GM21447 (cell line): ENCODE data around the gene LFNG.

ENCODE experiments used
- ATAC-seq: cut with Tn5 transposase; IDR thresholded peaks from one replicate; pipeline ENCODE4 v1.9.1; 2021; ENCODE audit not compliant: unreplicated experiment

Gene LFNG

DNA sequence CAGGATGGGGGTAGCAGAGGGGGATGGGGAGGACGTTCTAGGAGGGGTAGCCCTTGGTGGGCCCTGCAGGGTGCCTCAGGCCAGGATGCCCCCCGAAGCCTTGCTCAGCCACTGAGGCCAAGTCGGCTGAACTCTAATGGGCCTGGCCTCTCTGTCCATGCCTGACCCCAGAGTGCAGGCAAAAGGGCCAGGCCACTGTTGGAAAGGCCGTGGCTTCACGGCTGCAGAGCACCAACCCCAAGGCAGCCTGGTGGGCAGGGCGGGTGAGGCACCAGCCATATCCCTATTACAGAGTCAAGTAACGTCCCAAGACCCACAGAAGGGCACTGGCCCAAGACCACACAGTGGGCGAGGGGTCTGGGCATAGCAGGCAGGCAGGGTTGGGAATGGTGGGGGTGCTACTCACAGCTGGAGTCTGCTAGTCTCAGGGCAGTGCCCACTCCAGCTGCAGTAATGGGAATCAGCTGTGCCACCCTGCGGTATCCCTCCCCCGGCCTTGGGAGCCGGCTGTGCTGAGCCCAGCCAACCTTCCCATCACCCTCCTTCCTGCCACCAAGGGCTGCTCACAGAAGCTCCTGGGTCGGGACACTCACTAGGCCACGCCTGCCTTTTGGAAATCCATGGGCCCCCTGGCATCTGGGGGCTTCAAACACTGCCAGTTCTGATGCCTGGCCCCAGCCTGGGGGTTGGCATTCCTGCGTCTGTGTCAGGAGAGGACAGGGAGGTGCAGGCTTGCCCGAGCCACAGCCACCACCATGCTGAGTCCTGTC, 4.0 kb upstream of the LFNG start:
- no peak for ATAC-seq

DNA sequence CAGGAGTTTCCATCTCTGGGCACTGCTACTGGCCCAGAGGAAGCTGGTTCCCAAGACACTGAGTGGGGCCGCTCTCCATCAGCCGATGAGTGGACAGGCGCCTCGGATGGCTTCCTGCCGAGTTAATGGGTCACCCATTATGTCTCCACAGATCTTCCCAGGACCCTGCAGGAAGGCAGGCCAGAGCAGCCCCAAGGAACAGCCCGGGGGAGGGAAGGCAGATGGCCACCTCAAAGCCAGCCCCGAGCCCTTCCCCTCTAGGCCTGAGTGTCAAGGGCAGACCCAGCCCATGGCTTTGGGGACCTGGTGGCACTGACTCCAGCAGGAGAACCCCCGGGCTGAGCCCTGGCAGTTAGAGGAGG, 3.4 kb upstream of the LFNG start:
- ATAC-seq, result no peak

DNA sequence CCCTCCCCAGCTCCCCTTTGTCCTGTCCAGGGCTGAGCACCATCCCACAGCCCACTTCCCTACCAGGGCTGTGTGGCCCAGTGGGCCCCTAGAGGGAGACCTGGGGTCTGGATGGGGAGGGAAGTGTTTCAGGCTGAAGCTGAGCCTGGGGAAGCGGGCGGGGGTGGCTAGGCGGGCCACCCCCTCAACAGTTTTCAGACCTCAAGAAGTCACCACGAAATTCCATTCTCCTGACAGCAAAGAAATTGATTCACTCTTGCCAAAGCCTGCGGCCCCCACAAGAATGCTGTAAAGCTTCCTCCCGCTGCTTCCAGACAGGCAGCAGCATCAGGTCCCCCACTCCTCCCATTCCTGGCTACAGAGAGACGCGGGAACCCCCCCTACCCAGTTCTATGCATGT, 2.5 kb upstream of the LFNG start:
- no peak for ATAC-seq

DNA sequence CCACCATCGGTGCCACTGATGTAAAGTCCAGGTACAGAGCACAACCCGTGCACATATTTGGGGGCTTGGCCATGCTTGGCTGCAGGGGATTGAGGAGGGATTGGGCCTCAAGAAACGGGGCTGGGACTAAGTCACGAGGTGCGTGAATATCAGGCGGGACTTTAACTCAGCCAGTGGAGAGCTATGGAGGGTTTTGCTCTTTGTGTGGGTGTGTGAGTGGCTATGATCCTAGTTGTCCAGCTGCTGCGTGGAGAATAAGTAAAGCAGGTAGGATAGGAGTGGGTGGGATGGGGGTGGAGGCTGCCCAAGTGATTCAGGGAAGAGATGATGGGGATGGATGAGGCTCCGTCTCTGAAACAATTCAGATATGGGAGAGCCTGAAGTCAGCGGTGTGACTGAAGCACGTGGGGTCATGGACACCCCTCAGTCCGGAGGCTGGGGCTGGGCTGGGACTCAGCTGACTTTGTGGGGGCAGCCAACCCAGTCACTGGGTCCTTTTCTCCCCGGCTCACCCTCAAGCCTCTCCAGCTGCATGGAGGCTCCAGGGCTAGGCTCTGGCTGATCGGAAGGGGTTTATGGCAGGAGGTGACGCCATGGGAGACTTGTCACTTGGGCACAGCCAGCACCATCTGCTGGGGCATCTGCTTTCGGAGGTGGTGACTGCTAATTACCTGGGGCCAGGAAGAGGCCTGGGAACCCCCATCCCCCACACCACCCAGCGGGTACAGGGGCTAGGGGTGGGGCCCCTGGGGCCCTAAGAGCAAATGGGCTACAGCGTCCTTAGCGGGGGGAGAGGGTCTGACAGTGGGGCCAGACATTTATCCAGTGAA, 1.7 kb upstream of the LFNG start:
- ATAC-seq, result no peak

DNA sequence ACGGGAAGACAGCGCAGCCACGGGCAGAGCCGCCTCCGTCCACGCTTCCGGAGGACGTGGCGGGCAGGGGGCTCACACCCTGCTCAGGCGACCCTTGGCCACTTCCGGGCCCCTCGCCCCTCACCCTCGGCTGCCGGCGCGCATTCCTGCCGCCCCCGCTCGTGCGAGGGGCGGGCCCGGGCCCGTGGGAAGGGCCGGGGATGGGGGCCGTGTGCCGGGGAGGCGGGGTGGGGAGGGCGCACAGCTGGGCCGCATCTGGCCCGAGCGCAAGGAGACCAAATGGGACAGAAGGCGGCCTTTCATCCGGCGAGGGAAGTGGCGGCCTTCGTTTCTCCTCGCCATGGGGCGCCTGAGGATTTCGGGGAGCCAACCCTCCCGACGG, 846 bp upstream of the LFNG start:
- no peak for ATAC-seq

DNA sequence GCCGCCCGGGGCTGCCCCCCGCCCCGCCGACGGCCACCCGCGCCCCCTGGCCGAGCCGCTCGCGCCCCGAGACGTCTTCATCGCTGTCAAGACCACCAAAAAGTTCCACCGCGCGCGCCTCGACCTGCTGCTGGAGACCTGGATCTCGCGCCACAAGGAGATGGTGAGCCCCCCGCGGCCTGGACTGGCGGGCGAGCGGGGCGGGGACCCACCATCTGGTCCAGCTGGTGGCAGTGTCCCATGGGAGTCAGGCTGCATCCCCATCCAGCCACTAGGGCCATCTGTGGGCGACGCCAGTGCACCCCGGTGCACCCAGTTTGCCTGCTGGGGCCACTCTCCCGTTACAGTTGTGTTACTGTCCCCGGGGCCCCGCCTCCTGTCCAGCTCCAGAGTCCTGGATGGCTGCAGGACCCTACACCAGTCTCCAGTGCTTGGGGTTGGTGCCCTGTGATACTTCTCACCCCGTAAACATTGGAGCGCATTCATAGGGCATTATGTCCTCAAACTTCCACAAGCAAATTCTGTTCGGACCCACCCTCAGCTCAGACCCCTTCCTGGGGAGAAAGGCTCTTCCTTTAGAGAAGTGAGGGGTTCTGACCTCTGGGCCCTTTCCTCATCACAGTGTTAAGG, 672 bp downstream of the LFNG start:
- peak; percentile 4 for ATAC-seq

DNA sequence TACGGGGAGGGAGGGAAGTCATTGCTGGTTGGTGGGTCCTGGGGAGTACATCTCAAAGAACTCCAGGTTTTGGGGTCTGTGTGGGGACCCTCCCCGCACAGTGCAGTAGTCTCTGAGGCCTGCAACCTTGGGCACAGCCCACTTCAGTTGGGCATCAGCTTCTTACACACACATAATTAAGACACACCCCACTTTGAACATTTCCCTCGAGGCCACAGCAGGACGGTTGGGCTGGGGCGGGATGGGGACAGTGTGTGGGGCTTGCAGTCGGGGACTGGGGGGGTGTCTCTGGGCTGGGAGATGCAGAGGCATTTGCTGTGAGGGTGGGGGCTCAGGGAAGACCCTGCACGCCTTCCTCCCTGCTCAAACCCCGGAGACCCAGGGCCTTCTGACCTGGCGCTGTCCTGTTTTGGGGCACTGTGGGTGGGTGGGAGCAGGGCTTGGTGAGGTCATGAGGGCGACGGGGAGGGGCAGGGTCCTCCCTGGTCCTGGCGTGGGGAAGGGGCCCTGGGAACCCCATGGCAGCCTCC, 1.3 kb downstream of the LFNG start:
- ATAC-seq, result no peak

DNA sequence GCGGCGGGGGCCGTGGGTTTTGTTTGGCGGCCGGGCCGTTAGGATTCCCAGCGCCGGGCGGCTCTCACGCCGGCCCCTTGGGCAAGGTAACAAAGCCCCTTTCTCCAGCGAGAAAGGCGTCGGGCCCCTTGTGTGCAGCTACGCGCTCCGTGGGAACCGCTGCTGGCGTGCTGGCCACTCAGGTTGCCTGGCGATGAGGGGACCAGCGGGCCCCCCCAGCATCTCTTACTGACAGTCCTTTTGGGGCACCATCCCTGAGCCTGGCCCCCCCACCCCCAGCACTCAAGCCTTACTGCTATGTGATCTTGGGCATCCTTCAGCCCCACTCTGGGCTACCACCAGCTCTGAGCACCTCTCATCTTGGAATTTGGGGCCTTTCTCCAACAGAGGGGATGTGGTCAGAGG, 1.8 kb downstream of the LFNG start:
- no peak for ATAC-seq

DNA sequence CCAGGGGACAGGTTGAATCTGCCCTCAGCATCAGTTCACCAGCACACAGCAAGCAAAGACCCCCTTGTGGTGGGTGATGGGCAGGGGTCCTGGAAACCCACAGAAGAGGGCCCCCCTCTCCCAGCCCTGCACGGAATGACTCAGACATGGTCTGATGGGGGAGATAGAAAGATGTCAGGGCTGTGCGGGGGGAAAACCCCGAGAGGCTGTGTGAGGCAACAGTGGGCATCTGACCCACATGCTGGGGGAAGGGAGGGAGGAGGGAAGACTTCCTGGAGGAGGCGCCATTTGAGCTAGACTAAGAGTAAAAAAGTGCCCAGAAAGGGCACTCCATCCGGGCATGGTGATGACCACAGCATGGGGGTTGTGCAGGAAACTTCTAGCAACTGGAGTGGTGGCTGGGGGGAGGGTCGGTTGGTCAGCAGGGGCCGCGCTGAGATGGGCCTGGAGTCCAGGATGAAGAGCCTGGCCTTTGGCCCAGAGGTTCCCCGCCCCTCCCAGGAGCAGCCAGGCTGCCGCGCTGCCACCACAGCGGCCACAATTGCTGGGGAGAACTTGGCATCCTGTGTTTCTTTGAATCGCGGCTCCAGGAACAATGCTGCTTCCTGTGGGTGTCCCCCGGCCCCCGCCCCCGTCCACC, 2.5 kb downstream of the LFNG start:
- no peak for ATAC-seq

DNA sequence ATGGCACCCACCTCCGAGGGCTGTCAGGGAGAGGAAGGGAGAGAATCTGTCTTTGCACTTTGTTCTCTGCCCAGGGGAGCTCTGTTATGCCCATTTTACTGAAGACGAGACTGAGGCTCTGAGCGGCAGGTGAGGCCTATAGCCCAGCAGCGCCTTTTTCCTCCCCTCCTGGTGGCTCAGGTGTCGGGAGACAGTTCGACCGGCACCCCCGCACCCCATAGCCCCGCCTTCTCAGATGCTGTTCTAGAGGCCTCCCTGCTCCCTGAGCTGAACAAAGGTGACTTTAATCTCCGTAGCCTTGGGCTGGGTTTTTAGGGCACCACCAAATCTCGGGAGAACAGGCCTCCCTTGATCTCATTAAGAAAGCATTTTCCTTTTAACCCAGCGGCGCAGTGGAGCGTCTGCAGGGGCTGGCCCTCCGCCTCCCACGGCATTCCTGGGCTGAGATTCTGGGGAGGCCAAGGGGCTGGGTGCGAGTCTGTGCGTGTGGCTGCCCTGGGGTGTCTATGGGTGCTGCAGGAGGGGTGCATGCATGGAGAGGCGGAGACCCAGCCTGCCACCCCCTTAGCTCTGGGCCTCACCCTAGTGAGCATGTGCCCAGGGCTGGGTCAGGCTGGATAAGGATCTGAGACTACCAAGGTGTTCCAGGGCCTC, 3.3 kb downstream of the LFNG start:
- no peak for ATAC-seq

DNA sequence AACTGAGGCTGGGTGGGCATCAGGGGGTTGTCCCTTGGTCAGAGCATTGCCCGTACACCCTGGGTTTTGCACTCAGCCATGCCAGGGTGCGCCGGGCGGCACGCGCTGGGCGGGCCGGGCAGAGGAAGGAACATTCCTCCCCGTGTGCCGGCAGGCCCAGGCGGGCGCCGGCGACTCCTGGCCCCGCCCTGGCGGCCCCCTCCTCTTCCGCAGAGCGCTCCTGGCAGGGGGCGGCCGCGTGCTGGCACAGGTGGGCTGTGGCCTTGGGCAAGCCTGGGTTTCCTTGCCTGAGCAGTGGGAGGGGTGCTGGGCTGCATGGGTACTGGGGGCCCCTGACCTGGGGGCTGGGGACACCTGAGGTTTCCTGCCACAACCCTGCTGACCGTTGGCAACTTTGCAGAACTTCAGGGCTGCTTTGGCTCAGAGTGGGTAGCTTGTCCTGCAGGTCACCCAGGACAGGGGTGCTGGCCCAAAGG, 3.9 kb downstream of the LFNG start:
- ATAC-seq, result no peak

DNA sequence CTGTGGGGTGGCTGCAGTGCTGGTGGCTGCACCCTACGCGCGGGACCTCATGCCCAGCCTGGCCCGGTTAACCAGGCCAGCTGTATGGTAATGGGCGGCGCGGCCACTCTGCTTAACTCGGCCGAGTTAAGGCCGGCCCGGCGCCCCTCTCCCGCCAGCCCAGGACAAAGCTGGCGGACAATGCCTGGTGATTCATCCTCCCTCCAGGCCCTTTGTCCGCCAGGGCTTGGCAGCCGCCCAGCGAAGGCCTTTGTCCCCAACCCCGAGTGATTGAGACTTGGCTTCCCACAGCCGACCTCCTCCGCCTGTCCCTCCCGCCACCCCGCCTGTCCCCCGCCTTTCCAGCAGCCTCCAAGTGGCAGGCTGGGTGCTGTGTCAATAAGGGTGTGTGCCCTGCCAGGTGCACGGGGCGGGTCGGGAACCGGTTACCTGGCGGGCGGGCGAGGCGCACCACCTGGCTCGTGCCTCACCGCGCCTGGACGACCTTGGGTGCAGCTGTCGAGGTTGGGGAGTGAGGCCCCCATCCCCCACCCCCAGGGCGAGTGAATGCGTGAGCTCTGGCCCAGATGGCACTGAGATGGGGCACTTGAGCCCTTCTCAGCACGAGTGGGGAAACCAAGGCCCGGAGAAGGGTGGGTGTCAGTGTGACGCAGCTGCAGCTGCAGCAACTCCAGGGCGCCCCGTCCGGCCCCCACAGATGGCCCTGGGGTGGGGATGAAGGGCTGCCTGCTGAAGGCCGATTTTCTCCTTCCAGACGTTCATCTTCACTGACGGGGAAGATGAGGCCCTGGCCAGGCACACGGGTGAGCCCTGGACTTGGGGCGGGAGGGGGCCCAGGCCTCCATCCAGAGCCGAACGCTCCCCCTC, 4.6 kb downstream of the LFNG start:
- no peak for ATAC-seq

DNA sequence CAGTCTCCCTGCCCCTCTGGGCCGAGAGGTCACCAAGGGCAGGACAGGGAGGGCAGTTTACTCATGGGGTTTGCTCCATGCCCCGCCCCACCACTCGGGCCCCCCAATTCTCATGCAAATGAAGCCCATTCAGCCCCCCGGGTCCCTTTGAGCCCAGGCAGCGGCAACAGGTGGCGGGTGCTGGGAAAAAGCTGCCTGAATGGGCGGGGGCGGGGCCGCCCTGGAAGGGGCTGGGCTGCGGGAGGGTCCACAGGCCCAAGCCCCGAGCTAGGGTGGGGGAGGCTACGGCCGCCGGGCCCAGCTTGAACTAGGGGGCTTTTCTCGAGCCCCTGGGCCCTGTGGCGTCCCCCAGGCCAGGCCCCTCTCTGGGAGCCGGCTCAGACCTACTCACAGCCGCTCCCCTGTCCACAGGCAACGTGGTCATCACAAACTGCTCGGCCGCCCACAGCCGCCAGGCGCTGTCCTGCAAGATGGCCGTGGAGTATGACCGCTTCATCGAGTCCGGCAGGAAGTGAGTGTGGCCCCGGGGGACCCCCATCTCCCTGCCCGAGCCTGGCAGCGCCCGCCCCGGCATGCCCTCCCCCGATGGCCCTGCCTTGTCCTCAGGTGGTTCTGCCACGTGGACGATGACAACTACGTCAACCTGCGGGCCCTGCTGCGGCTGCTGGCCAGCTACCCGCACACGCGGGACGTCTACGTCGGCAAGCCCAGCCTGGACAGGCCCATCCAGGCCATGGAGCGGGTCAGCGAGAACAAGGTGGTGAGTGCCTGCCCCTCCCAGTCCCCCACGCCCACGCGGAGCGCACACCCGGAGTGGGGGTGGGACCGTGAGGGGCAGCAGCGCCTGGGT, 5.5 kb downstream of the LFNG start:
- no peak for ATAC-seq

DNA sequence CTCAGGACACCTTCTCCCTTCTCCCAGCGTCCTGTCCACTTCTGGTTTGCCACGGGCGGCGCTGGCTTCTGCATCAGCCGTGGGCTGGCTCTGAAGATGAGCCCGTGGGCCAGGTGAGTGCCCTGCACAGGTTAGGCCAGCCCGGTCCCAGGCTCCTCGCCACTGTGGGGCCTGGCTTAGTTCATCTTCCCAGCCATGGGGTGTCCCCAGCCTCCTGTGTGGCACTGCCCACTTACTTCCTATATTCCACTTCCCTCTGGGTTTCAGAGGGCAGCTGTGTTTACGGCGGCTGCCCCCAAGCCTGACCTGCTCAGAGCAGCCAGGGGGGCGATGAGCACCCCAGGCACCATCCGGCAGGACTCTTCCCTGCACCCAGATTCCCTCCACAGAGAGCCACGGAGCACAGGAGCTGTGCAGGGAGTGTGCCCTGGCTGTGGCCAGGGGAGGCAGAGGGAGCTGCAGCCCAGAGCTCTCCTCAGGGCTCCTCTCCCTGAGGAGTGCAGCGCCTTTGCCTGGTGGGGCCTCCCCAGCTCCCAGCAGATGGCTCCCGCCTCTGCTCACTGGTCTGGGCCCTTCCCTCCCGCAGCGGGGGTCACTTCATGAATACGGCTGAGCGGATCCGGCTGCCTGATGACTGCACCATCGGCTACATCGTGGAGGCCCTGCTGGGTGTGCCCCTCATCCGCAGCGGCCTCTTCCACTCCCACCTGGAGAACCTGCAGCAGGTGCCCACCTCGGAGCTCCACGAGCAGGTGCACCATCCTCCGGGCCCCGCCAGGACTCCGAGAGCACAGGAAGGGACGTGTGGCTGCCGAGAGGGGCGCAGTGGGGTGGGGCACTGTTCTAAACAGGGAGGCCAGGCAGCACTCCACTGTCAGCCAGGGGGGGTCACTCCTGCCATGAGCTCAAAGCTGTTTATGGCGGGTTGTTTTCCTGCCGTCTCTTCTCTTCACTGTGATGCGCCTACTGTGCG, 6.4 kb downstream of the LFNG start:
- no peak for ATAC-seq

DNA sequence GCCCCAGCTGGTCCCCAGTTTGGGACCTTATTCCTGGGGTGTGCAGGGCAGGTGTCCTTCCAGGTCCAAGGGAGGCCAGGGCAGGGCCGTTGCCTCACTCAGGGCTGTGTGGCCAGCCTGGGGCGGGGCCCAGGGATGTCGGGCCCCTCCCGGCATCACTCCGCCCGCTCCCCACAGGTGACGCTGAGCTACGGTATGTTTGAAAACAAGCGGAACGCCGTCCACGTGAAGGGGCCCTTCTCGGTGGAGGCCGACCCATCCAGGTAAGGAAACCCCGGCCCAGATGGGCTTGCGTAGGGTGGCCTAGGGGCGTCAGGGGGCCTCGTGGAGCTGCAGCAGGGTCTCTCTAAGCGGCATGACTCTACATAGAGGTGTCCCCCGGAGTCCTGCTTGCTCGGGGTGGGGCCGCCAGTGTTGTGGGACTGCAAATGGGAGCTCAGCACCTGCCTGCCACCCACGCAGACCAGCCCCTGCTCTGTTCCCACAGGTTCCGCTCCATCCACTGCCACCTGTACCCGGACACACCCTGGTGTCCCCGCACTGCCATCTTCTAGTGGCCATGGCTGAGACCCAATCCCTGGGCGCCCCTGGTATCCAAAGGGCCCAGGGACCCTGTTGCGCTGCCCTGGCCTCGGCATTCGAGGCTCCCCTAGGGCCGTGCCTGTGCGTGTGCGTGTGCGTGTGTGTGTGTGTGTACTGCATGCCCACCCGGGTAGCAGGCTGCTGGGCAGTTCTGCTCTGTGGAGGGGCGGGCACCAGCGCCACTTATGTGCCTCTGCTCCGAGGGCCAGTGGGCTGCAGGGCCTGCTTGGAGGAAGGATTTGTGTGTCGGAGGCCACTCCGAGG, 7.3 kb downstream of the LFNG start:
- no peak for ATAC-seq

DNA sequence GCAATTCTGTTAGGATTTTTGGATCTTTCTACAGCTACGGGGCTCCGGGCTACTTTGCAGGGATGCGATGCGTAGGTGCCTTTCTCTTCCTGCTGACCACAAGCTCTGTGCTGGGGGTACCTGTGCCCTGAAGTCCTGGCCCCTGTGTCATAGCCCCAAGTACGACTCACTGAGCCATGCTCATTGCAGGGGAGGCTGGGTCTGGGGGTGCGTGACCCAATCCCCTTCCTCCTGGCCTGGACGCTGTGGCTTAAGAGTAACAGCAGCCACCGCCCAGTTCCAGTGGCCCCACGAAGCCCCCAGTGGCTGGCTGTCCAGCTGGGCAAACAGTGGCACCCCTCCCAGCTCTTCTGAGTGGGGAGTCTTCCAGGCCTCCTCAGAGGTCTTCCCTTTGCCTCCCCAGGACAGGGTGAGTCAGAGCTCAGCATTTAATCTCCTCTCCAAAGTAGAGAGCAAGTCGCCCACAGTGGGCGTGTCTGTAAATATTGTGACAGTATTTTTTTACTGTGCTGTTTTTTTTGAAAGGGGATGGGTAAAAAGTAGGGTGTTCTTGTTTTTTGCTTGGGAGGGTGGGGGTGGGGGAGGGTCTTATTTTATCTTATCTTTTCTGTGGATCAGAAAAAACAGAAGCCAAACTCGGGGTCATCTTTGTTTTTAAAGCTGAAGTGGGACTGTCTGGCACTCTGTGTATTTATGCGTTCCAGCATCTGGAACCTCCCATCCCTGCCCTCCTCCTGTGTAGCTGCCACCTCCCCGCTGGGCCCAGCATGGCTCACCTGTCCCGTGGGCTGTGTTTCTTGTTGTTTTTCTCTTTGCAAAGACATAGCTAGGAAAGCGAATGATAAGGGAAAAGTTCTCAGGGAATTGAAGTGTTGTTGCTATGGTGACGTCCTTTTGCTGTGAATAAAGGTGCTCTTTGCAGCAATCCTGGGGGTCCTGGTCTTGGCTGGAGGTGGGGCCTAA, 8.2 kb downstream of the LFNG start:
- ATAC-seq, result no peak
